Measurements from ENCODE around the gene CHP2. TPM values are rescaled to one million over a fixed set of nuclear protein-coding genes. Genes with fewer than 3 reads are reported as not detected.
"Not testable (repeated sequence)": the region's sequence is repeated elsewhere in the genome, so short reads cannot be mapped to it uniquely, and the experiment has no call there.

The CHP2 gene
- polyA plus RNA-seq, 3 donors from 2014 or later: not detected

DNA sequence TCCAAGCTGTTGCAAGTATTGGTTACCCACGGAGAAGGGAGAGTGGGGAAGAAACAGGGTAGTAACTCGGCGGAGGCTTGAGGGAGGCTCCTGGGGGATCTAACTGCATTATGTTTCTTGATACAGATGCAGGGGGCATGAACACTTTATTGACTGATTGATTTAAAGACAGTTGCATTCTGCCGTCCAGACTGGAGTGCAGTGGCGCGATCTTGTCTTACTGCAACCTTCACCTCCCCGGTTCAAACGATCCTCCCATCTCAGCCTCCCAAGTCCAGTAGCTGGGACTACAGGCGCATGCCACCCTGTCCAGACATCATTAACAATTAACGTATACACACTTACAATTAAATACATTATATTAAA is 26.7 kb upstream of the CHP2 start:
- no peak overlapping the region for H3K4me3 Mint-ChIP-seq

DNA sequence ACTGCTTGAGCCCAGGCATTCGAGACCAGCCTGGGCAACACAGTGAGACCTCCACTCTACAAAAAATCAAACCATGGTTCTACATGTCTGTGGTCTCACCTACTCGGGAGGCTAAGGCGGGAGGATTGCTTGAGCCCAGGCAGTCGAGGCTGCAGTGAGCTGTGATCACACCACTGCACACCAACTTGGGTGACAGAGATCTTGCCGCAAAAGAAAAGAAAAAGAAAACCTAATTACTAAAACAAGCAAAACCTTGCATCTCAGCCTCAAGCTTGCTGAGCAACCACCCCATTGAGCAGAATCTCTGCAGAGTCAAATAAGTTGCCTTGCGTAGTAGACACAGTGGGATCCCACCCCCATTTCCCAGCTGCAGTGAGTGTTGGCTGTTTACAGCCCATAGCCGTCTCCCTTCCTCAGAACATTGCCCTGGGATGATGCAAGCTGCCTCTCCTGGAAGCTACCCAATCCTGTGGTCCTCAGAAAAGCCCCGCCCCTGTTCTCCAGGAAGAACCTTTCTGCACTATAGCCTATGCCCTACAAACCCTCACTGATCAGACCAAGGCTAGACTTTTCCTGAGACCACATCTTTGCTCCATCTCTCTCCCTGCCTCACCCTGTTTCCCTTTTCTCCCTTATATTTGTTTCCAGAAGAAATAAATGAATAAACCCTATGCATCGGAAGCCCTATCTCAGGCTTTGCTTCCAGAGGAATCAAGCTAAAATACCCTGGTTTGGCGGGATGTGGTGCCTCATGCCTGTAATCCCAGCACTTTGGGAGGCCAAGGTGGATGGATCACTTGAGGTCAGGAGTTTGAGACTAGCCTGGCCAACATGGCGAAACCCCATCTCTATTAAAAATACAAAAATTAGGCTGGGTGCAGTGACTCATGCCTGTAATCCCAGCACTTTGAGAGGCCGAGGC is 25.1 kb upstream of the CHP2 start:
- Mint-ChIP-seq H3K9me3 (no peaks in the 10 kb centered on the region), H3K4me3 (no peak overlapping the region), H3K27ac (no peak overlapping the region), H3K36me3 (no peaks in the 10 kb centered on the region), H3K4me1 (peaks cover 1 to 5% of the 10 kb centered on the region in 2 donors), H3K27me3 (ENCODE audit: low read depth in 3 of 3) (peaks cover 0 to 15% (median 5%) of the 10 kb centered on the region in 3 donors)
- no peak for DNase-seq

More for the DNA sequence above, 26.7 kb upstream of the CHP2 start:
- no peak for DNase-seq
- Mint-ChIP-seq H3K9me3 (peaks cover under 1 to 3% (median 3%) of the 10 kb centered on the region in 6 donors), H3K4me1 (peaks cover 1 to 5% of the 10 kb centered on the region in 2 donors), H3K36me3 (peaks cover under 1 to 1% (median under 1%) of the 10 kb centered on the region in 3 donors), H3K27me3 (ENCODE audit: low read depth in 3 of 3) (peaks cover 0 to 19% (median 7%) of the 10 kb centered on the region in 3 donors), H3K27ac (no peak overlapping the region)

DNA sequence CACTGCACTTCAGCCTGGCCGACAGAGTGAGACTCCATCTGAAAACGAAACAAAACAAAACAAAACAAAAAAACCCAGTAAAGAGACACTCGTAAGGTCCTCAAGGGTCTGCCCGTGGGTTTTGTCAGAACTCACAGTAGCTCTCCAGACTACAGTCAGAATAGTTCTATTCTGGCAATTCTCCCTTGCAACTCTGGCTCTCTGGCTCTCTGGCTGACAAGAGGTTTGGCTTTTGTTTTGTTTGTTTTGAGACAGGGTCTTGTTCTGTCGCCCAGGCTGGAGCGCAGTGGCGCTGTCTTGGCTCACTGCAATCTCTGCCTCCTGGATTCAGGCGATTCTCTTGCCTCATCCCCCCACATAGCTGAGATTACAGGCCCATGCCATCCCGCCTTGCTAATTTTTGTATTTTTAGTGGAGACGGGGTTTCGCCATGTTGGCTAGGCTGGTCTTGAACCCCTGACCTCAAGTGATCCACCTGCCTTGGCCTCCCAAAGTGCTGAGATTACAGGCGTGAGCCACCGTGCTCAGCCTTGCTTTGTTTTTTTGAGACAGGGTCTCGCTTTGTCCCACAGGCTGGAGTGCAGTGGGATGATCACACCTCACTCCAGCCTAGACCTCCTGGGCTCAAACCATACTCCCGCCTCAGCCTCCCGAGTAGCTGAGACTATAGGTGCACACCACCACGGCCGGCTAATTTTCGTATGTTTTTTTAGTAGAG is 20.5 kb upstream of the CHP2 start:
- H3K36me3 Mint-ChIP-seq: no peaks in the 10 kb centered on the region
- peaks cover 0 to 23% (median 8%) of the 10 kb centered on the region in 3 donors for H3K27me3 Mint-ChIP-seq (ENCODE audit: low read depth in 3 of 3)
- no peak for DNase-seq
- no peak overlapping the region for H3K4me3 Mint-ChIP-seq
- no peaks in the 10 kb centered on the region for H3K4me1 Mint-ChIP-seq
- H3K27ac Mint-ChIP-seq: no peak overlapping the region
- H3K9me3 Mint-ChIP-seq: no peaks in the 10 kb centered on the region

DNA sequence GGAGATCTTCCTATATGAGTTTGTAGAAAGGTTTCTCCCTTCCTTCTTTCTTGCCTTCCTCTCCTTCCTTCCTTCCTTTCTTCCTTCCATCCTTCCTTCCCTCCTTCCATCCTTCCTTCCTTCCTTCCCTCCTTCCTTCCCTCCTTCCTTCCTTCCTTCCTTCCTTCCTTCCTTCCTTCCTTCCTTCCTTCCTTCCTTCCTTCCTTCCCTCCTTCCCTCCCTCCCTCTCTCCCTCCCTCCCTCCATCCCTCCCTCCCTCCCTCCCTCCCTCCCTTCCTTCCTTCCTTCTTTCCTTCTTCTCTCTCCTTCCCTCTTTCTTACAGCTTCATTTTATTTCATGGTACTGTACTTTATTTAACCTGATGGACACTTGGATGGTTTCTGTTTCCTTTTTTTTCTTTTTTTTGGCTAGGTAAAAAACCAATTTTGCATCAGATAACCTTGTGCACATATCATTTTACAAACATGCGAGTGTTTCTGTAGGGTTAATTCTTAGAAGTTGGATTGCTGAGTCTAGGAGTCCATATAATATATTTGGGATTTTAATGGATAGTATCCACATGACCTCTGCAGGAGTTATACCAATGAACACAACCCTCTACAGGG is 17.3 kb upstream of the CHP2 start:
- not testable (repeated sequence) for H3K4me3 Mint-ChIP-seq, H3K27ac Mint-ChIP-seq, DNase-seq, H3K9me3 Mint-ChIP-seq, H3K4me1 Mint-ChIP-seq, H3K36me3 Mint-ChIP-seq
- peaks cover 0 to 12% (median 3%) of the 10 kb centered on the region in 3 donors for H3K27me3 Mint-ChIP-seq (ENCODE audit: low read depth in 3 of 3)

DNA sequence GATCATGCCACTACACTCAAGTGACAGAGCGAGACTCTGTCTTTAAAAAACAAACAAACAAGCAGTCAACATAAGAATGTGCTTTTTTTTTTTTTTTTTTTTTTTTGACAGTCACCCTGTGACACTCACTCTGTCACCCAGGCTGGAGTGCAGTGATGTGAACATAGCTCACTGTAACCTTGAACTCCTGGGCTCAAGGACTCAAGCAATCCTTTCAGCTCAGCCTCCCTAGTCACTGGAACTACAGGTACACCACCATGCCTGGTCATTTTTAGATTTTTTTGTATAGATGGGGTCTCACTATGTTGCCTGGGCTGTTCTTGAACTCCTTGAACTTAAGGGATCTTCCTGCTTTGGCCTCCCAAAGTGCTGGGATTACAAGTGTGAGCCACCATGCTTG is 15.3 kb upstream of the CHP2 start:
- no peaks in the 10 kb centered on the region for H3K4me1 Mint-ChIP-seq
- DNase-seq: no peak
- H3K27ac Mint-ChIP-seq: no peak overlapping the region
- no peak overlapping the region for H3K4me3 Mint-ChIP-seq
- H3K27me3 Mint-ChIP-seq (ENCODE audit: low read depth in 3 of 3): peaks cover 0 to 8% (median 3%) of the 10 kb centered on the region in 3 donors
- H3K9me3 Mint-ChIP-seq: no peaks in the 10 kb centered on the region
- H3K36me3 Mint-ChIP-seq: no peaks in the 10 kb centered on the region

DNA sequence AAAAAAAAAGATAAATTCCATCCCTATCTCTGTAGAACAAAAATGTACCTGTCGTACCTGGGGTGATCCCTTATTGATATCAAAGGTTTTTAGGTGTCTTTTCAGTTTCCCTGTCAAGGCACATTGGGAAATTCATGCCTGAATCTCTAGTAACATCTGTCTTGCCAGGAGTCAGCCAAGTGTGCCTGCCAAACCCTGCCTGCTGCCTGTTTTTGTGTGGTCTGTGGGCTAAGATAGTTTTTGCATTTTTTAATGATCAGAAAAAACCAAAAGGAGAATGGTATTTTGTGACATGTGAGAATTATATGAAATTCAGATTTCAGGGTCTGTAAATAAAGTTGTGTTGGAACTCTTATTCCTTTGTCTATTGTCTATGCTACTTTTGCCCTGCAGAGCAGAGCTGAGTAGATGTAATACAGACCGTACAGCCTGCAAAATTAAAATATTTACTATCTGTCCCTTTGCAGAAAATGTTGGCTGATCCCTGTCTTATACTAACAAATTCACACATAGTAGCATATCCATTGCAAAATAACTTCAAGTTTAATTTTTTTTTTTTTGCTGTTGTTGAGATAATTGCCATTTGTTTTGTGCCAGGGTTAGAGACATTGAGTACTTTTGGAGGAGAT is 13.0 kb upstream of the CHP2 start:
- no peaks in the 10 kb centered on the region for H3K36me3 Mint-ChIP-seq
- no peak for DNase-seq
- H3K27ac Mint-ChIP-seq: no peak overlapping the region
- no peak overlapping the region for H3K4me3 Mint-ChIP-seq
- H3K27me3 Mint-ChIP-seq (ENCODE audit: low read depth in 3 of 3): peaks cover 6 to 8% (median 6%) of the 10 kb centered on the region in 3 donors
- no peaks in the 10 kb centered on the region for H3K9me3 Mint-ChIP-seq
- no peaks in the 10 kb centered on the region for H3K4me1 Mint-ChIP-seq

DNA sequence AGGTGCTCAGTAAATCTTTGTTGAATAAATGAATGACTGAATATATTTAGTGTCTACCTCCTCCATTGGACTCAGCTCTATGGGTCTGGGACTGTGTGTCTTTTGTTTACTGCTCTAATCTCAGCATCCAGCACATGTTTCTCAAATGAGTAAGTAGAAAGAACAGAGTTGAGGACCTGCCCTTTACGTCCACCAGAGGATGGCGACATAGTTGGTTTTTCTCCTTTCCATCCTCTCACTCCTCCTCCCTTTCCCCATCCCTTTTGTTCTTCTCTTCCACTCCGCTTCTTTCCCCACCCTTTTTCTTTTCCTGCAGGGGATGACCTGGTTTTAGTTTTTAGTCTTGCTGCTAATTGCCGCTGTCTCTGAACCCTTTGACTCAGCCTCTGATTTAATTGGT is 12.1 kb upstream of the CHP2 start:
- no peaks in the 10 kb centered on the region for H3K36me3 Mint-ChIP-seq
- H3K27ac Mint-ChIP-seq: no peak overlapping the region
- no peaks in the 10 kb centered on the region for H3K4me1 Mint-ChIP-seq
- no peaks in the 10 kb centered on the region for H3K9me3 Mint-ChIP-seq
- DNase-seq: no peak
- H3K27me3 Mint-ChIP-seq (ENCODE audit: low read depth in 3 of 3): peaks cover 6 to 11% (median 8%) of the 10 kb centered on the region in 3 donors
- no peak overlapping the region for H3K4me3 Mint-ChIP-seq

DNA sequence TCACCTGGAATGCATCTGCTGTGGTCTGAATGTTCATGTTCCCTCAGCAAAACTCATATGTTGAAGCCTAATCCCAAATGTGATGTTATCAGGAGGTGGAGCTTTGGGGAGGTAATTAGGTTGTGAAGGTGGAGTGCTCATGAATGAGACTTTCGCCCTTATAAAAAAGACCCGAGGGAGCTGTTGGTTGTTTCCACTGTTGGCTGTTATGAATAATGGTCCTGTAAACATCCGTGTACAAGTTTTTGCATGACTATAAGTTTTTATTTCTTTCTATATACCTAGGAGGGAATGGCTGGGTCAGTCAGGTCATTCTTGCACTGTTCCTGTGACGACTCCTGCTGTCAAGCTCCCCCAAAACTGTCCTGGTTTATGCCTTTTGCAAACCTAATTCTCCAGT is 9.6 kb upstream of the CHP2 start:
- Mint-ChIP-seq H3K9me3 (no peaks in the 10 kb centered on the region), H3K27me3 (ENCODE audit: low read depth in 3 of 3) (peaks cover 4 to 10% (median 8%) of the 10 kb centered on the region in 3 donors)

DNA sequence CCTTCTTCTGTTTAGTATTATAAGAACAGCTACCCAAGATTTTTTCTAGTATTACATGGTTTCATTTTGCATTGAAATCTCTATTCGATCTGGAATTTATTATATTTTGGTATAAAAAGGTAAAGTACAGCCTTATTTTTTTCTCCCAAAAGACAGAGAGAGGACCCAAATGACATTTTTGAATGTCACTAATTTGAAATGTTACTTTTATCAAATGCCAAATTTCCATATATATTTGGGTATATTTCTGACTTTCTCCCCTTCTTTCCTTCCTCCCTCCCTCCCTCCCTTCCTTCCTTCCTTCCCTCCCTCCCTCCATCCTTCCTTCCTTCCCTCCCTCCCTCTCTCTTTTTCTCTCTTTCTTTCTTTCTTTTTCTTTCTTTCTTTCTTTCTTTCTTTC is 6.2 kb upstream of the CHP2 start:
- Mint-ChIP-seq H3K4me1 (no peaks in the 10 kb centered on the region), H3K27ac (no peak overlapping the region), H3K36me3 (no peaks in the 10 kb centered on the region), H3K4me3 (no peak overlapping the region), H3K9me3 (no peaks in the 10 kb centered on the region), H3K27me3 (ENCODE audit: low read depth in 3 of 3) (peaks cover 8 to 18% (median 10%) of the 10 kb centered on the region in 3 donors)
- DNase-seq: no peak

More for the DNA sequence above, 9.6 kb upstream of the CHP2 start:
- Mint-ChIP-seq H3K4me1 (no peaks in the 10 kb centered on the region), H3K36me3 (no peaks in the 10 kb centered on the region), H3K4me3 (no peak overlapping the region), H3K27ac (no peak overlapping the region)
- DNase-seq: no peak

DNA sequence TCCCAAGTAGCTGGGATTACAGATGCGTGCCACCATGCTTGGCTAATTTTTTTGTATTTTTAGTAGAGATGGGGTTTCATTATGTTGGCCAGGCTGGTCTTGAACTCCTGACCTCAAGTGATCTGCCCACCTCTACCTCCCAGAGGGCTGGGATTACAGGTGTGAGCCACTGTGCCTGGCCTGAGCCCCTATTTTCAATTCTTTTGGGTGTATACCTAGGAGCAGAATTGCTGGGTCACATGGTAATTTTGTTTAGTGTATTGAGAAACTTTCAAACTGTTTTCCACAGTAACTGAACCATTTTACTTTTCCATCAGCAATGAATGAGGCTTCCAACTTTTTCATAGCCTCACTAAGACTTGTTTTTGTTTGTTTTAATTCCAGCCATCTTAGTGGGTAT is 3.8 kb upstream of the CHP2 start:
- H3K27ac Mint-ChIP-seq, H3K36me3 Mint-ChIP-seq, H3K4me3 Mint-ChIP-seq, H3K9me3 Mint-ChIP-seq, DNase-seq, H3K4me1 Mint-ChIP-seq: not testable (repeated sequence)
- H3K27me3 Mint-ChIP-seq (ENCODE audit: low read depth in 3 of 3): peaks cover 8 to 22% (median 18%) of the 10 kb centered on the region in 3 donors

DNA sequence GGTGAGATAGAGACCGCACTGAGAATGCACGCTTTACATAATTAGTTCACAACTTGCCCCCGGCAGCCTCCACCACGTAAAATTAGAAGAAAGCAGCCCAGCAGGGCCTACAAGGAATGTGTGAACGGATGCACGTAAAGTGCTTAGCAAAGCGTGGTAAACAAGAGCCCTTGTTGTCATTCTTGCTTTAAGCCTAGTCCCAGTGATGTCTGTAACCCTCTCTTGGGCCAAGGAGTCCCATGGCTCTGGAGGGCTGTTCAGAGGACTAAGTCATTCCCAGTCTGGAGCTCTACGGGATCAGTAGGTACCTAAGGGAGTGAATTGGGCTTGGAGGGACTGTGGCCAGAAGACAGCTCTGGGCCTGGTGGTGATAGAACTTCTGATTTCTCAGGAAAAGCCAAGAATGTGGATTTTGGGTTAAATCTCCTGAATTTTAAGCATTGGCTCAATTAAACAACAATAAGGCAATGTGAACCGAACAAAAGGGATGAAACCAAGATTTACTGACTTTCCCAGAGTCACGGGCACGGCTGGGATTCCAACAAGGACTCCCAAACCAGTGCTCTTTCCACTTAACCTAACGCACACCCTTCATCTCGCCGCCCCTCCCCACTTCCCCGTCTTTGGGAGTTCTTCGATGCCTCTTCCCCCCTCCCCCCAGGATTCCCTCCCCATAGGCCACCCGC is 775 bp upstream of the CHP2 start:
- Mint-ChIP-seq H3K27me3 (ENCODE audit: low read depth in 3 of 3) (peaks cover 6 to 28% (median 19%) of the 10 kb centered on the region in 3 donors), H3K27ac (no peak overlapping the region), H3K4me1 (peaks cover 0 to 2% of the 10 kb centered on the region in 2 donors), H3K36me3 (no peaks in the 10 kb centered on the region), H3K4me3 (peak overlapping the region in 1 of 5 donors; percentile 39), H3K9me3 (no peaks in the 10 kb centered on the region)
- DNase-seq: no peak

DNA sequence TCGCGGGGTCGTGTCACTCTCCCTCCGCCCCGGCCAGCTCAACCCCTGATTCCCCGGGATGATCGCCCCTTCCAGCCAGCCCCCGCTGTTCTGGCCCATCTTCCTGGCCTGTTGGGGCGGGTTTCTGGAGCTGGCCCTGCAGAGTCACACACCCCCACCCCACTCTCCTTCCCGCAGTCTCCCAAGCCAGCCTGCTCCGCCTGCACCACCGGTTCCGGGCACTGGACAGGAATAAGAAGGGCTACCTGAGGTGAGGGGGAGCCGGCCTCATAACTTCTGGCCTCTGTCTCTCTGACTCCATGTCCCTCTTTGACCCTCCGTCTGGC is 621 bp downstream of the CHP2 start:
- Mint-ChIP-seq H3K9me3 (no peaks in the 10 kb centered on the region), H3K27me3 (ENCODE audit: low read depth in 3 of 3) (peaks cover 6 to 29% (median 19%) of the 10 kb centered on the region in 3 donors), H3K36me3 (no peaks in the 10 kb centered on the region), H3K4me1 (peaks cover 0 to 2% of the 10 kb centered on the region in 2 donors), H3K27ac (no peak overlapping the region), H3K4me3 (peak overlapping the region in 1 of 5 donors; percentile 58)
- no peak for DNase-seq

DNA sequence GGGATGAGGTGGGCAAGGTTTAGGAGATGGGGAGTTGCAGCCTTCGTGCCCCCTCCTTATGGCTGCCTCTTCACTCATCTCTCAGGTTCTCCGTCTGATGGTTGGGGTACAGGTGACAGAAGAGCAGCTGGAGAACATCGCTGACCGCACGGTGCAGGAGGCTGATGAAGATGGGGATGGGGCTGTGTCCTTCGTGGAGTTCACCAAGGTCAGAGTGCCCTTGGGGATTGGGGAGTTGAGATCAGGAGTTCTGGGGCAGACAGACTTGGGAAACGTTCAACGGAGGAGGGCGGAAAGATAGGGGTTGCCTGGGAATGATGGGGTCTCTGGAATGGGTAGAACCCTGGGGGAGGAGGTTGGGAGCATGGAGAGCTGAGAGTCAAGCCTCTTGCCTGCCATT is 2.3 kb downstream of the CHP2 start:
- Mint-ChIP-seq H3K4me3 (no peak overlapping the region), H3K36me3 (no peaks in the 10 kb centered on the region), H3K27me3 (ENCODE audit: low read depth in 3 of 3) (peaks cover 6 to 31% (median 17%) of the 10 kb centered on the region in 3 donors)

More for the DNA sequence above, 2.3 kb downstream of the CHP2 start:
- DNase-seq: no peak
- Mint-ChIP-seq H3K9me3 (no peaks in the 10 kb centered on the region), H3K27ac (no peak overlapping the region), H3K4me1 (peaks cover 0 to 2% of the 10 kb centered on the region in 2 donors)
